NT2/D1 (cell line): ENCODE measurements around the gene GDF10.

ENCODE experiments used
- DNase-seq: peaks from one replicate; pipeline ENCODE4 v3.0.0-alpha.2; 2011; ENCODE audit warnings: low read depth, low spot score
- H3K27me3 ChIP-seq: 2 replicates; pipeline ENCODE4 v1.6.0; 2011; ENCODE audit warnings: mild to moderate bottlenecking; ENCODE audit not compliant: insufficient read length, insufficient read depth
- H3K36me3 ChIP-seq: 2 replicates; pipeline ENCODE4 v1.6.1; 2011; ENCODE audit warnings: mild to moderate bottlenecking, low read length, mixed read lengths; ENCODE audit not compliant: insufficient read depth, insufficient read length
- H3K4me1 ChIP-seq: 2 replicates; pipeline ENCODE4 v1.5.1; 2011; ENCODE audit not compliant: insufficient read depth, insufficient read length
- H3K4me3 ChIP-seq: 2 replicates; pipeline ENCODE4 v1.5.1; 2011; ENCODE audit warnings: low read depth; ENCODE audit not compliant: insufficient read length
- H3K9ac ChIP-seq: 2 replicates; pipeline ENCODE4 v1.6.0; 2011; ENCODE audit warnings: low read depth; ENCODE audit not compliant: insufficient read length
- H3K9me3 ChIP-seq: 2 replicates; pipeline ENCODE4 v1.5.1; 2011; ENCODE audit warnings: mild to moderate bottlenecking, low read length; ENCODE audit not compliant: insufficient read depth
- SUZ12 ChIP-seq: IDR thresholded peaks from 2 replicates; pipeline ENCODE4 v1.6.1; 2011; ENCODE audit not compliant: insufficient read length, insufficient read depth; ENCODE audit errors: extremely low read depth
- YY1 ChIP-seq: IDR thresholded peaks from 2 replicates; pipeline ENCODE4 v1.6.1; 2011; ENCODE audit not compliant: insufficient read length, insufficient read depth
- ZNF274 ChIP-seq: IDR thresholded peaks from 2 replicates; pipeline ENCODE4 v1.6.1; 2011; ENCODE audit warnings: mild to moderate bottlenecking, low read depth, low read length

The GDF10 gene

DNA sequence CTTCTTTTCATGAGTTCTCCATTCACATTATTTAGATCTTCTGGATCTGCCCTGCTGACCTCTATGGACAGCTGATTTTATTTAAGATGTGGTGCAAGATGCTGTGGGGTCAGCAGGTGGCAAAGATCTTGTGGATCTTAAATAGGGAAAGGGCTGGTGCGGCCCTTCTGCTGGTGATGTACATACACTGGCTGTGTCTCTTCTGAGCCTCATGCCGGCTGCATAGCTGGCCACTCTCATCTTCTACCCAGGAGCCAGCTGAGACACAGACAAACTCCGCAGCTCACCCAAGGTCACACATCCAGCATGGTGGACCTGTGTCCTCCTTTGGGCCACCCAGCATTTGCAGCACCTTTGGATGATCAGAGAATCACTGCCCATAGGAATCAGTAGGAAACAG, 57.9 kb downstream of the GDF10 start:
- Histone ChIP-seq H3K9me3 (no peaks in the 10 kb centered on the region), H3K9ac (no peak overlapping the region), H3K27me3 (no peaks in the 10 kb centered on the region), H3K4me1 (no peaks in the 10 kb centered on the region), H3K4me3 (no peak overlapping the region), H3K36me3 (no peaks in the 10 kb centered on the region)
- no peak for DNase-seq
- TF ChIP-seq YY1 (no peak), SUZ12 (no peak), ZNF274 (no peak)

DNA sequence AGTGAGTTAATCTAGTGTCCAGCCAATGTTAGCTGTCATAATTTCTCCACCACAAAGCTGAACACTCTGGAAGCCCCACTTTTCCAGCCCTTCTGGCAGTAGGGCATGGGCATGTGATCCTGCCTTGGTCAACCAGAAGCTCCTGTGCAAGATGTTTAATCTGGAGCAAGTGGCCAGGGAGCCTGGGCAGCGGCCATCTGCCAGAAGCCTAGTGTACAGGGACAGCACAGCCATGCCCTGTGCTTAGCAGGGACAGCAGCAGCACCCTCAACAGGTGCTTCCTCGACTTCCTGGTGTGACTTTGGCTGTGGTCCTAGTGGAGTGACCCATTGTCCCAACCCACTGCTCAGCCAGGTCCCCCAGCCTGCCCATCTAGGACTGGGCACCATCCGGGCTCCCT, 58.5 kb downstream of the GDF10 start:
- H3K9ac ChIP-seq: no peak overlapping the region
- DNase-seq: no peak
- no peaks in the 10 kb centered on the region for H3K4me1 ChIP-seq
- no peaks in the 10 kb centered on the region for H3K9me3 ChIP-seq
- no peak overlapping the region for H3K4me3 ChIP-seq
- TF ChIP-seq ZNF274: no peak
- TF ChIP-seq YY1: no peak
- TF ChIP-seq SUZ12: no peak
- no peaks in the 10 kb centered on the region for H3K36me3 ChIP-seq
- no peaks in the 10 kb centered on the region for H3K27me3 ChIP-seq

DNA sequence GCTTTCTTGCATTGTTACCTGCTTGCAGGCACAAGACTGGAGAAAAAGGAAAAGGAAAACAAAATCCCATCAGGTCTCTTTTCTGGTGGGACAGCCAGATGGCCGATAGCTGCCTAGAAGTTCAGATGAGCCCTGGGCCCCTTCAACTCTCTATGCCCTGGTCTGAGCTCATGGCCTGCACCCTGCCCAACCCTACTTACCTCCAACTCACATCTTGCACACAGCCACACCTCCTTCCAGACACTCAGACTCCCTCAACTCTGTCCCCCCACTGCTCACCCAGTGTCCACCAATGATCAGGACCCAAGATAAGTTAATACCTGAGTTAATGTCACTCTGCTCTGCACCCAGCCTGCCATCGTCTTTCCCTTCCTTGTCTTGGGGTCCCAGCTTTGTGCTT, 59.1 kb downstream of the GDF10 start:
- TF ChIP-seq ZNF274 (no peak), SUZ12 (no peak), YY1 (no peak)
- no peaks in the 10 kb centered on the region for H3K27me3 ChIP-seq
- H3K4me1 ChIP-seq: no peaks in the 10 kb centered on the region
- DNase-seq: no peak
- no peaks in the 10 kb centered on the region for H3K36me3 ChIP-seq
- no peaks in the 10 kb centered on the region for H3K9me3 ChIP-seq
- no peak overlapping the region for H3K9ac ChIP-seq
- H3K4me3 ChIP-seq: no peak overlapping the region

DNA sequence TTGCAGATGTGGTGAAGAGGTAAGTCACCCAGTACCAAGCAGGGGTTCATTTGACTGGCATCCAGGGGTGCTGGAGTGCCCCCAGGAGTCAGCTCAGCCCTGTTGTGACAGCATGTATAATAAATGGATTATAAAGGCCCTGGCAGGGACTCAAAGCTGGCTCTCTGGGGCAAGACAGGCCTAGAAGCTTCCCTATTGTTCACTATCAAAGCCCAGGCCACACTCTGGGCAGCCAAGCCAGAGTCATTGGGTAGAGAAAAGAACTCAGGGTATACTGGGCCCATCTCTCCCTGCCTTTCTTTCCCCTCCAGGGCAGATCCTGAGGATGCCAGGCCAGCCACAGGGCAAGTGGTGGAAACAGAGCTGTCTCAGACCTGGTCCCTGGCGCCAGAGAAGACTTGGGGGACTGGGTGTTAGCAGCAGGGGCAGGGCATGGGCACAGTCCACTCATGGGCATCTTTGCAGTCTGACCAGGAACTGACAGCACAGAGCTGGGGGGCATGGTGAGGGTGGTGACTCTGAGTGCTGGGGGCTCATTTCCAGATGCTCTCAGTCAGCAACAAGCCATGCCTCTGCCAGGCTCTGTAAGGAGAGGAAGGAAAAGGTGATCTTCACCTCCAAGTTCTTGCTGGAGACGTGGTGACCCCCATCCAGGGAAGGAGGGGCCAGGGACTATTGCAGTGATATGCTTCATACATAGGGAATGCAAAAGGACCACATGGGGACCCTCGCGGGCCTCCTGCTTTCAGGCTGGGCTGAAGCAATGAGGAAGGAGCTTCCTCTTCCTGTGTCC, 59.8 kb downstream of the GDF10 start:
- Histone ChIP-seq H3K9me3 (no peaks in the 10 kb centered on the region), H3K4me3 (no peak overlapping the region), H3K4me1 (no peaks in the 10 kb centered on the region), H3K27me3 (no peaks in the 10 kb centered on the region), H3K9ac (no peak overlapping the region), H3K36me3 (no peaks in the 10 kb centered on the region)
- TF ChIP-seq ZNF274: no peak
- no peak for TF ChIP-seq YY1
- no peak for TF ChIP-seq SUZ12
- DNase-seq: no peak

DNA sequence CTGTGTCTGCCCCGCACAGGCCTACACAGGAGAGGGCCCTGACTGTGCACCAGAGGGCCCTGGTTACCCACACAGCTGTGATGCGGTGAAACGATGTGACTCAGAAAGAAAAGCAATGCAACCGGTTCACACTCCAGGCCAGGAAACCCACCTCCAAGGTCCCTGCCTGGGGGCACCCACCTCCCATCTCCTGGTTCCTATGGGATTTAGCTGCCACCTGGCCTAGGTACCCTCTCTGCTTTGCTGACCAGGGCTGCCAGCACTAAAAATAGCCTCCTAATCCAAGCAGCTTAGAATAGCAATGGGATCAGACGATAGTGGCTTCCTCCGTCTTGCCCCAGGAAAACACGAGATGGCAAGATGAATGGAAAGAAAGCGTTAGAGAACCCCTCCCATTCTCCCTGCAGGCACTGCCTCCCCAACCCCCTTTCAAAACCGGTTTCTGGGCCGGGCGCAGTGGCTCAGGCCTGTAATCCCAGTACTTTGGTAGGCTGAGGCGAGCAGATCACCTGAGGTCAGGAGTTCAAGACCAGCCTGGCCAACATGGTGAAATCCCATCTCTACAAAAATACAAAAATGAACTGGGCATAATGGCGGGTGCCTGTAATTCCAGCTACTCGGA, 60.5 kb downstream of the GDF10 start:
- Histone ChIP-seq H3K4me1 (no peaks in the 10 kb centered on the region), H3K36me3 (no peaks in the 10 kb centered on the region), H3K9ac (no peak overlapping the region), H3K9me3 (no peaks in the 10 kb centered on the region), H3K4me3 (no peak overlapping the region), H3K27me3 (no peaks in the 10 kb centered on the region)
- DNase-seq: no peak
- TF ChIP-seq YY1 (no peak), SUZ12 (no peak), ZNF274 (no peak)

DNA sequence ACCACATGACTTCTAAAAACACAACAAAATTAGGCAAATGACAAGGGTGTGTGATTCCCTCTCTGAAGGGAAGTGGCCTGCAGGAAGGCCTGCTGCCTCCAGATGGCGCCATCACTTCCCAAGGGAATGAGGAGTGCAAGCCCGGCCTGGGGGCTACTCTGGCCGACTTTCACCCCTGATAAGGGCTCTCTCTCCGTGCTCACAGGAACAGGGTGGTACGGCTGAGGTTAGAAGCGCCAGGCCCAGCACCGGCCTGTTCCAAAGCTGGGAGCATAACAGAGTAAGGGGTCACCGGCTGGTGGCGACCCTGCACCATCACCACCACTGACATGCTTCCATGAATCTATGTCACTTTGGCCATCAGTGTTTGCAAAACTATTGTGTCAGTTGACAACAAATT, 61.3 kb downstream of the GDF10 start:
- no peak overlapping the region for H3K9ac ChIP-seq
- H3K36me3 ChIP-seq: peaks cover 5% of the 10 kb centered on the region
- no peak for TF ChIP-seq SUZ12
- TF ChIP-seq ZNF274: no peak
- no peak for TF ChIP-seq YY1
- no peak overlapping the region for H3K4me3 ChIP-seq
- no peaks in the 10 kb centered on the region for H3K4me1 ChIP-seq
- no peaks in the 10 kb centered on the region for H3K27me3 ChIP-seq
- H3K9me3 ChIP-seq: no peaks in the 10 kb centered on the region
- peak; percentile 50 for DNase-seq

DNA sequence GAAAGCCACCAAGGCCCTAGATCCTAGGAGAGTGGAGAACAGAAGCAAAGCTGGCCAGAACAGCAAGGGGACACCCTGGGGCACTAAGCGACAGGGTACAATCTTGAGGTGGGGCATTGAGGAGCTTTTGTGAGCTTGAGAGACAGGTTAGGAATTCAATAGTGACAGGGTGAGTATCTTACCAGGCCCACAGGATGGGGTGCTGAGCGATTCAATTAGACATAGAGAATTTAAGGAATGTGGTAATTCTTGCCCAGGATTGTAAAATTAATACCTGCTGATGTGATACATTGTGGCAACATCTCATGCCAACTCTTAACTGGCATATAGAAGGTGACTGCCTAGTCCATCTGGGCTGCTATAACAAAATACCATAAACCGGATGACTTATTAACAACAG, 62.2 kb downstream of the GDF10 start:
- Histone ChIP-seq H3K9me3 (no peaks in the 10 kb centered on the region), H3K4me1 (no peaks in the 10 kb centered on the region), H3K36me3 (peaks cover 11% of the 10 kb centered on the region), H3K4me3 (no peak overlapping the region), H3K27me3 (no peaks in the 10 kb centered on the region), H3K9ac (no peak overlapping the region)
- no peak for TF ChIP-seq YY1
- TF ChIP-seq SUZ12: no peak
- TF ChIP-seq ZNF274: no peak
- no peak for DNase-seq
